ENCODE measurements around the gene CEP250. TPM values are rescaled to one million over a fixed set of nuclear protein-coding genes. Genes with fewer than 3 reads are reported as not detected.

CEP250 gene
- total RNA-seq, 2 donors from 2014 or later, result 67.5 to 90.0 TPM

- DNase-seq (ENCODE audit: low spot score) (no peak), ATAC-seq (peak; percentile 67 to 73)
- Mint-ChIP-seq H3K9me3 (no peaks in the 10 kb centered on the region), H3K4me1 (ENCODE audit: low read depth in 2 of 2) (peaks cover 0 to 8% of the 10 kb centered on the region in 2 donors), H3K27ac (no peak overlapping the region), H3K27me3 (no peaks in the 10 kb centered on the region), H3K4me3 (no peak overlapping the region), H3K36me3 (no peaks in the 10 kb centered on the region)
Observed at GRCh38 chr20:35463455-35464300, 8.3 kb downstream of the CEP250 start.

DNA sequence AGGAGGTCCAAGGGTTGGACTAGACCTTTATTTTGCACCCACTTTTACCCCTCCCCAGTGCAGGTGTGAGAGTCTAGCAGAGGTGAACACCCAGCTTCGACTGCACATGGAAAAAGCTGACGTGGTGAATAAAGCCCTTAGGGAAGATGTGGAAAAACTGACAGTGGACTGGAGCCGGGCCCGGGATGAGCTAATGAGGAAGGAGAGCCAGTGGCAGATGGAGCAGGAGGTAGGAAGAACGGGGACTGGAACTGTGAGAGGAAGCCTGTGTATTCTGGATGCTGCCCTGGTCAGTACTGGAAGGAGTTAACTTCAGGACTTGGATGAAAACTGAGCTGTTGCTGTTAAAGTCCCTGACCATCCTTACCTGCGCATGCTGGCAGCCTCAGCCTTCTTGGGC is 10.6 kb downstream of the CEP250 start:
- peaks cover 0 to 8% of the 10 kb centered on the region in 2 donors for H3K4me1 Mint-ChIP-seq (ENCODE audit: low read depth in 2 of 2)
- H3K27ac Mint-ChIP-seq, result no peak overlapping the region
- no peak overlapping the region for H3K4me3 Mint-ChIP-seq
- no peak for ATAC-seq
- H3K27me3 Mint-ChIP-seq, result no peaks in the 10 kb centered on the region
- no peak for DNase-seq (ENCODE audit: low spot score)
- H3K36me3 Mint-ChIP-seq, result no peaks in the 10 kb centered on the region
- H3K9me3 Mint-ChIP-seq, result no peaks in the 10 kb centered on the region

DNA sequence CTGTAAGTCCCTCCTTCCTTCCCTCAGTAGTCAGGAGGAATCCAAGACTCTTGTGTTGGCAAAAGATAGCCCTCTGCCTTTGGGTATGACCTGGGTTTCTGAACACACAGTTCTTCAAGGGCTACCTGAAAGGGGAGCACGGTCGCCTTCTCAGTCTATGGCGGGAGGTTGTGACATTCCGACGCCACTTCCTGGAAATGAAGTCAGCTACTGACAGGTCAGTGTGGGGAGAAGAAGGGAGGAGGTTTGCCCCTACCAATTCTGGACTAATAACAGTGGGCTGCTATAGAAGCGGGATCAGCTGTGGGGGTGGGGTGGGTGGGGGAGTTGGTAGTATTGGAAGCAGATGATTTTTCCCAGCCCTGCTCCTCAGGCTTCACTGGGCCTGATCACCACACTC is 11.5 kb downstream of the CEP250 start:
- DNase-seq (ENCODE audit: low spot score), result no peak
- Mint-ChIP-seq H3K27ac (no peak overlapping the region), H3K4me3 (no peak overlapping the region), H3K36me3 (no peaks in the 10 kb centered on the region), H3K9me3 (no peaks in the 10 kb centered on the region), H3K4me1 (ENCODE audit: low read depth in 2 of 2) (peaks cover 0 to 8% of the 10 kb centered on the region in 2 donors), H3K27me3 (no peaks in the 10 kb centered on the region)
- no peak for ATAC-seq

- no peaks in the 10 kb centered on the region for H3K9me3 Mint-ChIP-seq
- DNase-seq (ENCODE audit: low spot score), result no peak
- no peak for ATAC-seq
- no peaks in the 10 kb centered on the region for H3K27me3 Mint-ChIP-seq
- no peaks in the 10 kb centered on the region for H3K36me3 Mint-ChIP-seq
- peak overlapping the region in 1 of 2 donors; percentile 47 for H3K27ac Mint-ChIP-seq
- H3K4me3 Mint-ChIP-seq, result no peak overlapping the region
- peaks cover 0 to 8% of the 10 kb centered on the region in 2 donors for H3K4me1 Mint-ChIP-seq (ENCODE audit: low read depth in 2 of 2)
Observed at GRCh38 chr20:35467339-35468224, 12.2 kb downstream of the CEP250 start.

DNA sequence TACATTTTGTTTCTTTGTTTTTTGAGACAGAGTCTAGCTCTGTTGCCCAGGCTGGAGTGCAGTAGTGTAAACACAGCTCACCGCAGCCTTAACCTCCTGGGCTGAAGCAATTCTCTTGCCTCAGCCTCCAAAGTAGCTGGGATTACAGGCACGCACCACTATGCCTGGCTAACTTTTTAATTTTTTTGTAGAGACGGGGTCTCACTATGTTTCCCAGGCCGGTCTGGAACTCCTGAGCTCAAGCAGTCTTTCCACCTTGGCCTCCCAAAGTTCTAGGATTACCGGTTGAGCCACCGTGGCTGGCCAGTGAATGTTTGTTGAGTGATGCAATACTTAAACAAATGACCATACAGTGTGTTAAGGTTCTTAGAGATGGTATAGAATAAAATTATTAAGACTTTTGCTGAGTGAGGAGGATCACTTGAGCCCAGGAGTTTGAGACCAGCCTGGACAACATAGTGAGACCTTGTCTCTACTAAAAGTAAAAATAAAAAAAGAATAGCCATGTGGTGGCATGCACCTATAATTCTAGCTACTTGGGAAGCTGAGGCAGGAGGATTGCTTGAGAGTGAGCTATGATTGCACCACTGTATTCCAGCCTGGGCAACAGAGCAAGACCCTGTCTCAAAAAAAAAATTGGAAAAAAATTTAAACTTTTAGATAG is 13.4 kb downstream of the CEP250 start:
- ATAC-seq (no peak), DNase-seq (ENCODE audit: low spot score) (no peak)
- Mint-ChIP-seq H3K9me3 (no peaks in the 10 kb centered on the region), H3K36me3 (no peaks in the 10 kb centered on the region), H3K27me3 (no peaks in the 10 kb centered on the region), H3K4me1 (ENCODE audit: low read depth in 2 of 2) (peaks cover 0 to 7% of the 10 kb centered on the region in 2 donors), H3K27ac (peak overlapping the region in 1 of 2 donors; percentile 47), H3K4me3 (no peak overlapping the region)

- ATAC-seq, result no peak
- no peak overlapping the region for H3K27ac Mint-ChIP-seq
- H3K4me3 Mint-ChIP-seq, result no peak overlapping the region
- H3K9me3 Mint-ChIP-seq, result no peaks in the 10 kb centered on the region
- DNase-seq (ENCODE audit: low spot score), result no peak
- H3K36me3 Mint-ChIP-seq, result no peaks in the 10 kb centered on the region
- no peaks in the 10 kb centered on the region for H3K27me3 Mint-ChIP-seq
- H3K4me1 Mint-ChIP-seq (ENCODE audit: low read depth in 2 of 2), result peaks cover 0 to 3% of the 10 kb centered on the region in 2 donors
Observed at GRCh38 chr20:35472209-35472608, 16.8 kb downstream of the CEP250 start.

GRCh38 chr20:35473684-35474083 is 18.3 kb downstream of the CEP250 start:
- peaks cover 5% of the 10 kb centered on the region for H3K36me3 Mint-ChIP-seq
- H3K27me3 Mint-ChIP-seq, result no peaks in the 10 kb centered on the region
- no peaks in the 10 kb centered on the region for H3K9me3 Mint-ChIP-seq
- H3K4me3 Mint-ChIP-seq, result no peak overlapping the region
- no peak for ATAC-seq
- no peak overlapping the region for H3K27ac Mint-ChIP-seq
- no peak for DNase-seq (ENCODE audit: low spot score)
- H3K4me1 Mint-ChIP-seq (ENCODE audit: low read depth in 2 of 2), result peaks cover 0 to 3% of the 10 kb centered on the region in 2 donors

DNA sequence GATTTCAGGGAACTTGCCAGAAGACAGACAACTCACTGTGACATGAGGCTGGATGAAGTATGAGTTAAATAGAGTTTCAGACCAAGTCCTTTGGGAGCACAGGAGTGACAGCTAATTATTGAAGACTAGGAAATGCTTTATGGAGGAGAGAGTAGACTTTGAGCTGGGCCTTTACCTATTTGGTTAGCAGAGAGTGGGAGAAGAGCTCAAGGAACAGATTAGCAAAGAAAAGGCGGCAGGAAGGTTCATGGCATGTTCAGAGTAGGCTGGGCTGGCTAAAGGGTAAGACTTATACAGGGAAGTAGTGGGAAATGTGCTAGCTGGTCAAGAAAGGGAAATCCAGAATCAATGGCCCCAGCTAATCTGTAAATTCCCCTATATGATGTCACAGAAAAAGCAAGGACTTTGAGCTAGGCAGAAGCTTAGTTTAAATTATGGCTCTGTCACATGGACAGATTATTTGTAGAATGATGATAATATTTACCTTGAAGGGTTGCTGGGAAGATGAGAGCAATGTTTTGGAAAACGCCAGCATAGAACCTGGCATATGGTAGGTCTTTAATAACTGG is 19.0 kb downstream of the CEP250 start:
- Mint-ChIP-seq H3K36me3 (peaks cover 5% of the 10 kb centered on the region), H3K4me1 (ENCODE audit: low read depth in 2 of 2) (peaks cover 0 to 3% of the 10 kb centered on the region in 2 donors), H3K27me3 (no peaks in the 10 kb centered on the region), H3K9me3 (no peaks in the 10 kb centered on the region), H3K27ac (no peak overlapping the region), H3K4me3 (no peak overlapping the region)
- DNase-seq (ENCODE audit: low spot score) (no peak), ATAC-seq (no peak)

GRCh38 chr20:35476288-35476687 is 20.9 kb downstream of the CEP250 start:
- no peak overlapping the region for H3K4me3 Mint-ChIP-seq
- no peak overlapping the region for H3K27ac Mint-ChIP-seq
- no peak for DNase-seq (ENCODE audit: low spot score)
- peaks cover 0 to 11% of the 10 kb centered on the region in 2 donors for H3K4me1 Mint-ChIP-seq (ENCODE audit: low read depth in 2 of 2)
- no peaks in the 10 kb centered on the region for H3K27me3 Mint-ChIP-seq
- H3K36me3 Mint-ChIP-seq, result peaks cover 5% of the 10 kb centered on the region
- no peak for ATAC-seq
- no peaks in the 10 kb centered on the region for H3K9me3 Mint-ChIP-seq

- no peaks in the 10 kb centered on the region for H3K27me3 Mint-ChIP-seq
- ATAC-seq (no peak), DNase-seq (ENCODE audit: low spot score) (no peak)
- H3K4me3 Mint-ChIP-seq, result no peak overlapping the region
- H3K36me3 Mint-ChIP-seq, result peaks cover 11% of the 10 kb centered on the region
- peaks cover 0 to 7% of the 10 kb centered on the region in 2 donors for H3K4me1 Mint-ChIP-seq (ENCODE audit: low read depth in 2 of 2)
- no peaks in the 10 kb centered on the region for H3K9me3 Mint-ChIP-seq
- H3K27ac Mint-ChIP-seq, result peak overlapping the region; percentile 19 to 20
Observed at GRCh38 chr20:35478804-35479472, 23.5 kb downstream of the CEP250 start.

GRCh38 chr20:35479798-35480197 is 24.4 kb downstream of the CEP250 start:
- peak overlapping the region; percentile 20 to 22 for H3K27ac Mint-ChIP-seq
- peaks cover 19% of the 10 kb centered on the region for H3K36me3 Mint-ChIP-seq
- H3K9me3 Mint-ChIP-seq, result no peaks in the 10 kb centered on the region
- DNase-seq (ENCODE audit: low spot score) (no peak), ATAC-seq (no peak)
- H3K4me1 Mint-ChIP-seq (ENCODE audit: low read depth in 2 of 2), result peaks cover 5 to 7% of the 10 kb centered on the region in 2 donors
- no peaks in the 10 kb centered on the region for H3K27me3 Mint-ChIP-seq
- no peak overlapping the region for H3K4me3 Mint-ChIP-seq

DNA sequence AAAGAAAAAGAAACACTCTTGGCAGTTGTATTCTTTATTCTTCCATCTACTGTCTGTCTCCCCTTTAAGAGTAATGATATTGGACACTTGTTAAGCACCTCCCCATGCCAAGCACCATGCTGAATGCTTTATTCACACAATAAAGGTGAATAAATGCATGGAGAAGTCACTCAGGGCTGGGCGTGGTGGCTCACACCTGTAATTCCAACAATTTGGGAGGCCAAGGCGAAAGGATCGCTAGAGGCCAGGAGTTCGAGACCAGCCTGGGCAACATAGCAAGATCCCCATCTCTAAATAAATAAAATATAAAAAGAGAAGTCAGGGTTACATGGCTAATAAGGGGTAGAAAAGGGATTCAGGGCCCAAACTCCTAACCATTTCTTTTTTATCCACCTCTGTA is 32.1 kb downstream of the CEP250 start:
- Mint-ChIP-seq H3K36me3 (peaks cover 25% of the 10 kb centered on the region), H3K27me3 (no peaks in the 10 kb centered on the region), H3K27ac (peak overlapping the region in 1 of 2 donors; percentile 100), H3K4me1 (ENCODE audit: low read depth in 2 of 2) (peaks cover 34 to 44% of the 10 kb centered on the region in 2 donors), H3K9me3 (no peaks in the 10 kb centered on the region), H3K4me3 (no peak overlapping the region)
- ATAC-seq (no peak), DNase-seq (ENCODE audit: low spot score) (no peak)

DNA sequence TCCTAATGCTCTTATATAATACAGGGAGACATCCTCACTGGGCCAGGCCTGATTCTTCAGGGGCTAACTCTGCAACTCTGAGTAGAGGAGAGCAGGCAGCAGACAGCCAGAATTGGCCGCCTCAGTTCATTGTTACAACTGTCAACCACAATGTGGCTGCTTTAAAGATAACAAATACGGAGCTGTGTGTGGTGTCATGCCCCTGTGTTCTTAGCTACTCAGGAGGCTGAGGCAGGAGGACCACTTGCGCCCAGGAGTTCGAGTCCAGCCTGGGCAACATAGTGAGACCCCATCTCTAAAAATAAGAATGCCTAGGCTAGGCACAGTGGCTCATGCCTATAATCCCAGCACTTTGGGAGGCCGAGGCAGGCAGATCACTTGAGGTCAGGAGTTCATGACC is 34.3 kb downstream of the CEP250 start:
- Mint-ChIP-seq H3K9me3 (no peaks in the 10 kb centered on the region), H3K4me1 (ENCODE audit: low read depth in 2 of 2) (peaks cover 46 to 50% of the 10 kb centered on the region in 2 donors), H3K4me3 (peak overlapping the region; percentile 97), H3K36me3 (peaks cover 24% of the 10 kb centered on the region), H3K27ac (peak overlapping the region; percentile 97 to 100), H3K27me3 (no peaks in the 10 kb centered on the region)
- ATAC-seq (peak; percentile 43 to 60), DNase-seq (ENCODE audit: low spot score) (no peak)

All from natural killer cell treated with Interleukin-12 subunit alpha and Interleukin-12 subunit beta and Interleukin-15 and Interleukin-18, amount 100 ng/mL, for 72 hours (primary cell).